ENCODE data around the gene PTX3.

GRCh38 chr3:157472648-157473047, 36.0 kb downstream of the PTX3 start:
- TF ChIP-seq CTCF (conservative IDR thresholded peaks at IDR 0.05; ENCODE audit: low read depth, low read length), result no peak
- no peak for TF ChIP-seq EZH2 (IDR thresholded peaks at IDR 0.05; ENCODE audit: borderline replicate concordance, low read depth, low read length, poor library complexity, severe bottlenecking)

All from A673 (cell line).